Measurements from ENCODE around the gene CLDN16.

CLDN16 gene

DNA sequence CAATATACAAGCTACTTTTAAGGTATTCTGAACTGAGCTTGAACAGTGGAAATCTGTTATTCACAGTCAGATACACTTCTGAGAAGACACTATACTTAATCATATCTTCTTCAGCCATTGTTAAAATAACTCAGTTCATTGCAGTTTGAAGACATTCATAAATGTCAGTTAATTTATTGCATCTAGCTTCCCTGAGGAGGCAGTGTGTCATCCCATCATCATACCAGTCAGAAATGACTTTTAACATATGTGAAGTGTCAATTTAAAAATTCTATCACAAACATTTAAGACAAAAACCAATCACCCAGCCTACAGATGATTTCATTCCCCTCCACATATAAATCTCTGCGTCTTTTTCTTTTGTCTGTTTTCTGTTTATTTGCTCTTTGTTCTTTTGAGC is 54.3 kb downstream of the CLDN16 start:
- DNase-seq (ENCODE audit: low read depth) = no peak

DNA sequence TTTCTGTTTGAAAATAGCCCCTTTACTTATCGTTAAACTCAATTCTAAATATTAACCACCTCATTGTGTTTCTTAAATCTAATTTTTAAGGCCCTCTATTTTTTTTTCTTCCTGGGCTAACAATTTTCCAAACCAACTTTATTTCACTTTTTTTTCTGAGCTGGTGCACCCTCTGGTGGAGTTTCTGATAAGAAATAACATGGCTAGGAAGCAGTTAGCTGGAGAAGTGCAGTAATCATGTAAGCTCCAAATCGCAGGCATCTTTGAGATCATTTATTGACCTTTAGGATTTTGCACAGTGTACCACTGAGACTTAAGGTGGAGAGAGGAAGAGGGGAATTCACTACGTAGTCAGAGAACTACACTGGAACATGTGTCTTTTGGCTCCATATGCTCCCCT is 55.3 kb downstream of the CLDN16 start:
- DNase-seq (ENCODE audit: low read depth) = no peak

DNA sequence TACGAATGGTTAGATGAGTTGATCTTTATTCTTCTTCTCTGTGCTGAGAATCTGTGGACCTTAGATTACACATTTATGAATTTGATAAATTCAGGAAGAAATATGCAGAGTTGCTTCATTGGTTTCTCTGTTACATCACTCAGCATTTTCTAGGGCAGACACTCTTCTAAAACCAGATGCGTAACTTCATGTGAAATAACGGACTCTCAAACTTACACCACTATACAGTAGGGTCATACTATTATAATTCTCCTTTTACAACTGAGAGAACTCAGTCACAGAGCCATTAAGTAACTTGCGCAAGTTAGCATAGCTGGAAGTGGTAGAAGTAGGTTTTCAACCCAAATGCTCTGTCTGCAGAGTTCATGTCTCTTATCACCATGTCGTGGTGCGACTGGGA is 56.0 kb downstream of the CLDN16 start:
- DNase-seq (ENCODE audit: low read depth) = no peak

DNA sequence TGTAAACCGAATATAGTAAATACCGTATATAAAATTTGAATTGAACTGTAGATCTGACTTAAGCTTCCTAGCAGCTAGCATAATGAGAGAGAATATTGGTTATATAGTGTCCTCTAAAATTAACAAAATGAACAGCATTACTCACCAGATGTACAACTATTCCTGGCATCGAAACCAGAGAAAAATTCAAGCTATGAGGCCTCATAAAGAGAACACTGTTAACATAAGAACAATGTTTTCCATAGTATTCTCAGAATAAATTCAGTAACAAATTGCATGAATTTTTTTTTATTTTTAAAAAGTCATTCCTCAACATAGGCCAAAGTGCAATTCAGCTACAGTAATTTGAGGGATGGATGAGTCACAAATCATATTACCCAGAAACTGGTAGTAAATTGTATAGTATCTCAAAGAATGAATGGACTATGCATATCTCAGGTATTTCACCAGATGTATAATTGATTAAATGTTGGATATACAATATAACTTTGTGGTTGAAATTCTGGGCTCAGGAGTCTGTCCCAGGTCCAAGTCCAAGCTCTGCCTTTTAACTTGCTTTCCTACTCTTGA is 56.7 kb downstream of the CLDN16 start:
- no peak for DNase-seq (ENCODE audit: low read depth)

DNA sequence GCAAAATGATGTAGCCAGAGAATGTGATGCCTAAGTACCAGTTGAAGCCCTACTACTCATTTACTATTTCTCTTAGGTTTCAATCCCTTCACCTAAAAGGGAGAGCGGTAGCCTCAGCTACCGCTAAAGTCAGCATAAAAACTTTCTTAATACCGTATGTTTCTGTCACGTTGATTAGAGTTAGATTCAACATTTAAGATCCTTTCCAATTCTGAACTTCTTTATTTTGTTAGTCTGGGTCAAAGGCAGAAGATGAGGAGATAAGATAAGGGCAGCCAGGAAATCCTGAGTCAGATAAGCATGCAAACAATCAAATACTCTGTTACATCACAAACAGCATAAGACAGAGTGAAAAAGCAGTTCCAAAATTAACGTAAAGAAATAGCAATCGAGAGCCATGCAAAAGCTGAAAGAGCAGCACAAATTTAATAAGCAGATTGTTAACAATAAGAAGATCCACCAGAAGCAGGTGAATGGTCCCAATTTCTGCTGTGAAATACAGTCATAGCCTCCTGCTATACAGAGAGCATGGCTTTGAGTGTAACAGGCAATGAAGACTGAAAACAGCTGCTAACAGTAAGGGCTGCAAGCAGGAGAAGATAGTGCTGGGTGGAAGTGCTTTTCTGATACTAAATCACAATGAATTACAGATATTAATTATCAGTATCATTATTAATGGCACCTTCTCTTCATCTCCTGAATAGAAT is 58.8 kb downstream of the CLDN16 start:
- DNase-seq (ENCODE audit: low read depth) = no peak

DNA sequence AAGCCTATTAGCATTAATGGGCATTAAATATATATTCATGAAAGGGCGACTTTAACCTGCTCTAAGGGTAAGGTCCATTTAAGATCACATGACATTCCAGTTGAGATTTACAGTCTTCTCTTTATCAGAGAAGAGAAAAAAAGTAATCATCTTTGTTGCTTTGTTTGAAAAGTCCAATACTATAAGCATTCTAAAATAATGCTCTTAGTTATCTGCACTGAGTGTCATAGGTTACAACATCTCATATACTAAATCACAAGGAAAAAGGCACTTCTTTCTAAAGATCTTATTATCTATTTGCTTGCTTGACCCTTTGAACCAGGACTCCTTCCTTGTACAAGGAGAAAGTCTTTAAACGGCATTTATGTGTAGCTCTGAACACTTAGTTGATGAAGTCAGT is 60.3 kb downstream of the CLDN16 start:
- no peak for DNase-seq (ENCODE audit: low read depth)

DNA sequence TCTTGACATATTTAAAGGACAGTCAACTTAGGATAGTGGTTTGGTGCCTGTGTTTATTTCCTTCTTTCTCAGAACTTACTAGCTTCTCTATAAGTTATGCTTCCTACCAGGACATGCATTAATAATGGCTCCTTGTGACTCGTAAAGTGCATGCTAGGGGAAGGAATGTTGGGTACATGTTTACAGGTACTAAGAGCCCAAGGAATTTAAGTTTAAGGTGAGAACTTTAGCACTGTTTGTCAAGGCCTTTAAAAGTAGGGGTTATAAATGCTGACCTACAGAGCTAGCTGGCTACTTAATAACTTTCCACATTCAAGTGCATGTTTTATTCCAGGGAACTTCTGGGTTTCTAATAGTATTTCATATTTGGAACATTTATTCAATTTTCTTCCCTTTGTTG is 61.8 kb downstream of the CLDN16 start, which contains the start of gene TMEM207:
TMEM207 (minus strand) TSS at position 101 of the 400 bp plus-strand sequence; CDS start at position 9, 92 bp downstream.
- no peak for DNase-seq (ENCODE audit: low read depth)

DNA sequence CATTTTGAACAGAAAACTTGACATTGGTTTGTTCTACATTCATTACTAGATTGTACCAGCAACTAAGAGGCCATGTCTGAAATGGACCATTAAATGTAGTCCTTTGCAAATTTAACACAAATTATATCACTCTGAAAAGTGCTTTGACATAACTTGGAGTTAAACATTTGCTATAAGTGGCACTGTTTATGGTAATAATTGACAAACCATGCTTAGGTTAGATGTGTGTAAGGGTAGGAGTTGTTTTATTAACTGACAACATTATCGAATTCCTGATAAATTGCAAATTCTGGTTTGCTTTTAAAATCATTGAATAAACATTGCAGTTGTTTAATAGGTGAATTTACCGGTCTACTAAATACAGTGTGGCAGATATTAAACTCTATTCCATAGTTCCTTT is 67.9 kb downstream of the CLDN16 start:
- no peak for DNase-seq (ENCODE audit: low read depth)

DNA sequence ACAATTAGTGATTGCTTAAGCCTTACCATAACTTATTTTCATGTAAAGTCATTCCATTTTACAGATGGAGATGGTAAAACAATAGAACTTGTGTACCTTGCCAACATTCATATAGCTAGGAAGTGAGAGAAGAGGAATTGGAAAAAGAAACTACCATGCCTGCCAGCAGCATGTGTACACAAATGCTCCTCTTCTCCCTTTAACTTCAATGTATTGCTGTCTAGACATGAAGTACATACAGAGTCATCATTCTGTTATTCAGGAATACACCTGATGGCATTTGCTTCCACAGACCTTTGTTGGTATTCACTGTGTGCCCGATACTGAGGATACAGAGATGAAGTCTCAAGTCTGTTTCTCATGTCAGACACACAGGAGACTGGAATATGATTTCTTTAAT is 68.8 kb downstream of the CLDN16 start:
- no peak for DNase-seq (ENCODE audit: low read depth)

DNA sequence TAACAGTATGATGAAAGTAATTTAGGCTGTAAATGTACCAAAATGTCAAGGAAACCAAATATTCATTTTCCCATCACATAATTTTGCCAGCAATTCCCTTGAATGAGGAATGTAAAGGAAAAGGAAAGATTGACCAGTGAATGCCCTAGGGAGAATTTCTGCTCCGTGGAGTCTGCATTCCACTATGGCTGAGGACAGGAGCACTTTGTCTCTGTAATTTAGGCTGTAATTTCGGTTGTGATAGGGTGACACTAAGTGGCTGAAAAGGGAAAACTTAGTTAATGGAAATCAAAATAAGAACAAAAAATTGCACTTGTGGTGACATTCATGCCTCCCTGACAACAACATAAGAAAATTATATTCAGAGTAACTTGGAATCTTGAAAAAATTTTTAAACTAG is 70.1 kb downstream of the CLDN16 start:
- DNase-seq (ENCODE audit: low read depth) = no peak

All from activated T-cell treated with anti-CD3 and anti-CD28 coated beads for 1 hour (primary cell).